Endothelial cell of umbilical vein (primary cell): ENCODE results near the gene RGPD6.
"Not testable (repeated sequence)": the region's sequence is repeated elsewhere in the genome, so short reads cannot be mapped to it uniquely, and the experiment has no call there.

Experiments
- EZH2 ChIP-seq: IDR thresholded peaks from 2 replicates; pipeline ENCODE4 v1.6.1; 2012; ENCODE audit warnings: borderline replicate concordance, low read depth, mild to moderate bottlenecking, moderate library complexity, low read length, inconsistent platforms; ENCODE audit not compliant: severe bottlenecking
- GATA2 ChIP-seq: IDR thresholded peaks from 2 replicates; pipeline ENCODE4 v1.7.0; 2011; ENCODE audit warnings: low read depth, mild to moderate bottlenecking, moderate library complexity, mixed read lengths, low read length; ENCODE audit not compliant: insufficient read length, insufficient read depth
- POLR2A ChIP-seq: IDR thresholded peaks from 2 replicates; pipeline ENCODE4 v1.6.1; 2012; ENCODE audit warnings: low read depth, mild to moderate bottlenecking, control low read depth, low read length
- TF ChIP-seq, protein P1 (sequence below), 2 donors: IDR thresholded peaks; 1 replicate in 1 of 2; 2 replicates in 1 of 2; pipeline ENCODE4 v1.5.1; 2011; ENCODE audit warnings: low read length in 2 of 2, mild to moderate bottlenecking in 2 of 2, moderate library complexity in 2 of 2, control low read depth in 1 of 2, inconsistent platforms in 1 of 2, low read depth in 1 of 2; ENCODE audit not compliant: insufficient read depth in 1 of 2; ENCODE audit errors: extremely low read depth in 1 of 2
- TF ChIP-seq, protein P2 (sequence below): IDR thresholded peaks from 2 replicates; pipeline ENCODE4 v1.6.1; 2011; ENCODE audit not compliant: insufficient read depth, insufficient read length

DNA sequence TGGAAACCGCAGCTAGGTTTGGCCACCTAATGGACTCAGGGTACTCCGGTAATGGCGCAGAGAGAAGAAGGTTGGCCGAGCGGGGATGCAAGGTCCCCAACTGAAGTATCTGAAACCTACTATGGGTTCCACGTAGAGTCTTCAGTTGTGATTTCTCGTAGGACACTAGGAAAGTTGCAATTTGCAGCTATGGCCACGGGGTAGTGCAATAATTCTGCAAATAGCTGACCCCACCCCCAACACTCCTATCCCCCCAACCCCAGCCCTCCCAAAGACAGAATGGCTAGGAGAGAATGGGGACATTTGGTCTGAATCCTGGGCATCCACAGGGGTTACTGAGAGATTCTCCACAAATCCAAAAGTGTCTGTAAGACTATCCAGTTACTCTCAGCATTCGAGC, 25.1 kb upstream of the RGPD6 start:
- not testable (repeated sequence) for TF ChIP-seq GATA2, POLR2A, EZH2
- TF ChIP-seq, protein P1, sequence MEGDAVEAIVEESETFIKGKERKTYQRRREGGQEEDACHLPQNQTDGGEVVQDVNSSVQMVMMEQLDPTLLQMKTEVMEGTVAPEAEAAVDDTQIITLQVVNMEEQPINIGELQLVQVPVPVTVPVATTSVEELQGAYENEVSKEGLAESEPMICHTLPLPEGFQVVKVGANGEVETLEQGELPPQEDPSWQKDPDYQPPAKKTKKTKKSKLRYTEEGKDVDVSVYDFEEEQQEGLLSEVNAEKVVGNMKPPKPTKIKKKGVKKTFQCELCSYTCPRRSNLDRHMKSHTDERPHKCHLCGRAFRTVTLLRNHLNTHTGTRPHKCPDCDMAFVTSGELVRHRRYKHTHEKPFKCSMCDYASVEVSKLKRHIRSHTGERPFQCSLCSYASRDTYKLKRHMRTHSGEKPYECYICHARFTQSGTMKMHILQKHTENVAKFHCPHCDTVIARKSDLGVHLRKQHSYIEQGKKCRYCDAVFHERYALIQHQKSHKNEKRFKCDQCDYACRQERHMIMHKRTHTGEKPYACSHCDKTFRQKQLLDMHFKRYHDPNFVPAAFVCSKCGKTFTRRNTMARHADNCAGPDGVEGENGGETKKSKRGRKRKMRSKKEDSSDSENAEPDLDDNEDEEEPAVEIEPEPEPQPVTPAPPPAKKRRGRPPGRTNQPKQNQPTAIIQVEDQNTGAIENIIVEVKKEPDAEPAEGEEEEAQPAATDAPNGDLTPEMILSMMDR (IDR thresholded peaks at IDR 0.05; ENCODE audit: extremely low read depth in 1 of 2, insufficient read depth in 1 of 2, low read depth in 1 of 2, low read length in 2 of 2) = not testable (repeated sequence)
- TF ChIP-seq, protein P2, sequence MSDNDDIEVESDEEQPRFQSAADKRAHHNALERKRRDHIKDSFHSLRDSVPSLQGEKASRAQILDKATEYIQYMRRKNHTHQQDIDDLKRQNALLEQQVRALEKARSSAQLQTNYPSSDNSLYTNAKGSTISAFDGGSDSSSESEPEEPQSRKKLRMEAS = not testable (repeated sequence)
